ENCODE results near the gene FAM181B. TPM values are rescaled to one million over a fixed set of nuclear protein-coding genes. Genes with fewer than 3 reads are reported as not detected.

FAM181B gene, protein sequence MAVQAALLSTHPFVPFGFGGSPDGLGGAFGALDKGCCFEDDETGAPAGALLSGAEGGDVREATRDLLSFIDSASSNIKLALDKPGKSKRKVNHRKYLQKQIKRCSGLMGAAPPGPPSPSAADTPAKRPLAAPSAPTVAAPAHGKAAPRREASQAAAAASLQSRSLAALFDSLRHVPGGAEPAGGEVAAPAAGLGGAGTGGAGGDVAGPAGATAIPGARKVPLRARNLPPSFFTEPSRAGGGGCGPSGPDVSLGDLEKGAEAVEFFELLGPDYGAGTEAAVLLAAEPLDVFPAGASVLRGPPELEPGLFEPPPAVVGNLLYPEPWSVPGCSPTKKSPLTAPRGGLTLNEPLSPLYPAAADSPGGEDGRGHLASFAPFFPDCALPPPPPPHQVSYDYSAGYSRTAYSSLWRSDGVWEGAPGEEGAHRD
- polyA plus RNA-seq (2013, experiment 1 of 4): 3.5 TPM
- 3.7 TPM for polyA plus RNA-seq (2013, experiment 2 of 4)
- polyA plus RNA-seq (2013, experiment 3 of 4): 3.9 TPM
- 4.1 TPM for polyA plus RNA-seq (2013, experiment 4 of 4)

DNA sequence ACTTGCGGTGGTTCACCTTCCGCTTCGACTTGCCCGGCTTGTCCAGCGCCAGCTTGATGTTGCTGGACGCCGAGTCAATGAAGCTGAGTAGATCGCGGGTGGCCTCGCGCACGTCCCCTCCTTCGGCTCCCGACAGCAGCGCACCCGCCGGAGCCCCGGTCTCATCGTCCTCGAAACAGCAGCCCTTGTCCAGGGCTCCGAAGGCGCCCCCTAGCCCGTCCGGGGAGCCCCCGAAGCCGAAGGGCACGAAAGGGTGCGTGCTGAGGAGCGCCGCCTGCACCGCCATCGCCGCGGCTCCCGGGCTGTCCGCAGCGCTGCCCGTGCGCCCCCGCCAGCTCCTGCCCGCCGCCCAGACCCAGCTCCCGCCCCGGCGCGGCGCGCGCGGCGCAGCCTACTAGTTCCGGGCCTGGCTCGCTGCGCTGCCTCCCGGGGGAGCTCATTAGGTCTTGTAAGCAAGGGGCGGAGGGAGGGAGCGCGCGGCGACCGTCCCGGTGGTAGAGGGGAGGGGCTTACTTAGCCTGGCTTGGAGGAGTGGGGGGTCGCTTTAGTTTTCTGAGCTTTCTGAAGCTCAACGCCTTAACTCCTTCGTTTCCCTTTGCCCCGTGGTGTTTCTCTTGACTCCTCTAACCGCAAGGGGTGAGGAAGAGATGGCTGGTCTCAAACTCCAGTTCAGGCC, at the start of gene FAM181B:
Gene FAM181B, minus strand, starts transcription at position 421 of the 676 bp plus-strand sequence. Its CDS starts 135 bp downstream, at position 286.
- 1% methylated on average over 67 of the region's 67 CpGs for WGBS, 2 experiments
- Histone ChIP-seq H3K27me3 (ENCODE audit: control insufficient read depth, insufficient read depth, low read length, poor library complexity, severe bottlenecking) (peaks cover 66% of the 10 kb centered on the region), H3K9me3 (ENCODE audit: control insufficient read depth, low read length) (no peaks in the 10 kb centered on the region), H3K4me1 (ENCODE audit: control insufficient read depth, insufficient read depth, low read length) (peaks cover 20% of the 10 kb centered on the region), H3K4me3 (ENCODE audit: insufficient read depth, low read depth, low read length) (peak within 1 kb of the TSS; percentile 56), H3K36me3 (ENCODE audit: control insufficient read depth, insufficient read depth, low read length) (no peaks in the 10 kb centered on the region), H3K27ac (ENCODE audit: insufficient read depth, low read depth, low read length, poor library complexity, severe bottlenecking) (no peak within 1 kb of the TSS)

DNA sequence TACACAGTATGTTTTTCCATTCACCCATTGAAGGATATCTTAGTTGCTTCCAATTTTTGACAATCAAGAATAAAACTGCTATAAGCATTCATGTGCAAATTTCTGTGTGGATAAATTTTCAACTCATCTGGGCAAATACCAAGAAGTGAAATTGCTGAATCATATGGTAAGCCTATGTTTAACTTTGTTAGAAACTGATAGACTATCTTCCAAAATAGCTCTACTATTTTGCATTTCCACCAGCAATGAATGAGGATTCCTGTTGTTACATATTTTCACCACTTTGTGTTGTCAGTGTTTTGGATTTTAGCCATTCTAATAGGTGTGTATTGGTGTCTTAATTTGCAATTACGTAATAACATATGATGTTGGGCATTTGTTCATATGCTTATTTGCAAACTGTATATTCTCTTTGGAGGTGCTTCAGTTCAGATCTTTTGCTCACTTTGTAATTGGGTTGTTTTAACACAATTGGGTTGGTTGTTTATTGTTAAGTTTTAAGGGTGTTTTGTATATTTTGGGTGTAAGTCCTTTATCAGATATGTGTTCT, 49.2 kb upstream of the FAM181B start:
- no peaks in the 10 kb centered on the region for H3K36me3 ChIP-seq (ENCODE audit: control insufficient read depth, insufficient read depth, low read length)
- 100% methylated on average over 1 of the region's 1 CpG for WGBS, 2 experiments
- no peak overlapping the region for H3K27ac ChIP-seq (ENCODE audit: insufficient read depth, low read depth, low read length, poor library complexity, severe bottlenecking)
- H3K27me3 ChIP-seq (ENCODE audit: control insufficient read depth, insufficient read depth, low read length, poor library complexity, severe bottlenecking): no peaks in the 10 kb centered on the region
- H3K4me3 ChIP-seq (ENCODE audit: insufficient read depth, low read depth, low read length): no peak overlapping the region
- no peaks in the 10 kb centered on the region for H3K4me1 ChIP-seq (ENCODE audit: control insufficient read depth, insufficient read depth, low read length)
- no peaks in the 10 kb centered on the region for H3K9me3 ChIP-seq (ENCODE audit: control insufficient read depth, low read length)

DNA sequence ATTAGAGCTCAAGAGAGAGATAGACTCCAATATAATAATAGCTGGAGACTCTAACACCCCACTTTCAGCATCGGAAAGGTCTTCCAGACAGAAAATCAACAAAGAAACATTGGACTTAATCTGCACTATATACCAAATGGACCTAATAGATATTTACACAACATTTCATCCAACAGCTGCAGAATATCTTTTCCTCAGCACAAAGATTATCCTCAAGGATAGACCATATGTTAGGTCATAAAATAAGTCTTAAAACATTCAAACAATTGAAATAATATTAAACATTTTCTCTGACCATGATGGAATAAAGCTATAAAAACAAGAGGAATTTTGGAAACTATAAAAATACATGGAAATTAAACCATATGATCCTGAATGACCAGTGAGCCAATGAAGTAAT, 45.1 kb upstream of the FAM181B start:
- no peaks in the 10 kb centered on the region for H3K27me3 ChIP-seq (ENCODE audit: control insufficient read depth, insufficient read depth, low read length, poor library complexity, severe bottlenecking)
- WGBS, 2 experiments: 93% methylated on average over 1 of the region's 1 CpG
- H3K4me3 ChIP-seq (ENCODE audit: insufficient read depth, low read depth, low read length): no peak overlapping the region

DNA sequence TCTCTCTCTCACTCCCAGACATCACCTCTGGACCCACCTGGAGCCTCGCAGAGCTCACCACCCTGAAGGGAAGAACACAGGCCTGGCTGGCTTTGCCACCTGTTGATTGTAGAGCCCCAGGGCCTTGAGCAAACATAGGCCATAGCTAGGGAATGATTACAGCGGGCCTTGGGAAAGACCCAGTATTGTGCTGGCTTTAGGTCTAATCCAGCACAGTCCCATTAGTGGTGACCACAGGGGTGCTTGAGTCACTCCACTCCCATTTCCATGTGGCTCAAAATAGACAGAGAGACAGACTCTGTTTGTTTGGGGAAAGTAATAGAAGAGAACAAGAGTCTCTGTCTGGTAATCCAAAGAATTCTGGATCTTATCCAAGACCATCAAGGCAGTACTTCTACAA, 42.7 kb upstream of the FAM181B start:
- H3K27me3 ChIP-seq (ENCODE audit: control insufficient read depth, insufficient read depth, low read length, poor library complexity, severe bottlenecking): no peaks in the 10 kb centered on the region
- H3K4me3 ChIP-seq (ENCODE audit: insufficient read depth, low read depth, low read length): no peak overlapping the region
- H3K27ac ChIP-seq (ENCODE audit: insufficient read depth, low read depth, low read length, poor library complexity, severe bottlenecking): no peak overlapping the region
- H3K9me3 ChIP-seq (ENCODE audit: control insufficient read depth, low read length): no peaks in the 10 kb centered on the region
- no peaks in the 10 kb centered on the region for H3K36me3 ChIP-seq (ENCODE audit: control insufficient read depth, insufficient read depth, low read length)
- whole genome bisulfite sequencing, 2 experiments: 81 to 92% methylated on average over 2 of the region's 2 CpGs
- no peaks in the 10 kb centered on the region for H3K4me1 ChIP-seq (ENCODE audit: control insufficient read depth, insufficient read depth, low read length)

More for the DNA sequence above, 45.1 kb upstream of the FAM181B start:
- H3K27ac ChIP-seq (ENCODE audit: insufficient read depth, low read depth, low read length, poor library complexity, severe bottlenecking): no peak overlapping the region
- no peaks in the 10 kb centered on the region for H3K36me3 ChIP-seq (ENCODE audit: control insufficient read depth, insufficient read depth, low read length)
- no peaks in the 10 kb centered on the region for H3K9me3 ChIP-seq (ENCODE audit: control insufficient read depth, low read length)
- H3K4me1 ChIP-seq (ENCODE audit: control insufficient read depth, insufficient read depth, low read length): no peaks in the 10 kb centered on the region

DNA sequence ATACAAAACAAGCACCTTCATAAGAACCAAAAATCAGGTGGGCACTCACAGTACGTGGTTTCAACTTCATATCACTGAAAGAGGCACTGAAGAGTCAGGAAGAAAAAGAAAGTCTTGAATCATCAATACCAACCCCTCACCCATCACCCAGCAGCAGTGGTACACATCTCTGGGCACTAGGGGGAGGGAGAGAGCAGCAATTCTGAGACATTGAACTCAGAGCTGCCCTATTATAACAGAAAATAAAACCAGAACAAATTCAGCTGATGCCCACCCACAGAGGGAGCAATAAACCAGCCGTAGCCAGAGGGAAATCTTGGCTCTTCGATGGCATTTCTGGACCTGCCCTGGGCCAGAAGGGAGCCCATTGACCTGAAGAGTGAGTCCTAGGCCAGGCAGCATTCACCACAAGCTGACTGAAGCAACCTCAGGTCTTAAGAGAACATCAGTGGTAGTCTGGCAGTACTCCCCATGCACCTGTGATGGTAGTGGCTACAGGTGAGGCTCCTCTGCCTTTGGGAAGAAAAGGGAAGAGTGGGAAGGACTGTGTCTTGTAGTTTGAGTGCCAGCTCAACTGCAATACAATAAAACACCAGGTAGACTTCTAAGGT, 42.2 kb upstream of the FAM181B start:
- Histone ChIP-seq H3K36me3 (ENCODE audit: control insufficient read depth, insufficient read depth, low read length) (no peaks in the 10 kb centered on the region), H3K9me3 (ENCODE audit: control insufficient read depth, low read length) (no peaks in the 10 kb centered on the region), H3K4me3 (ENCODE audit: insufficient read depth, low read depth, low read length) (no peak overlapping the region), H3K27me3 (ENCODE audit: control insufficient read depth, insufficient read depth, low read length, poor library complexity, severe bottlenecking) (no peaks in the 10 kb centered on the region), H3K4me1 (ENCODE audit: control insufficient read depth, insufficient read depth, low read length) (no peaks in the 10 kb centered on the region), H3K27ac (ENCODE audit: insufficient read depth, low read depth, low read length, poor library complexity, severe bottlenecking) (no peak overlapping the region)
- WGBS, 2 experiments: 36 to 37% methylated on average over 3 of the region's 3 CpGs

DNA sequence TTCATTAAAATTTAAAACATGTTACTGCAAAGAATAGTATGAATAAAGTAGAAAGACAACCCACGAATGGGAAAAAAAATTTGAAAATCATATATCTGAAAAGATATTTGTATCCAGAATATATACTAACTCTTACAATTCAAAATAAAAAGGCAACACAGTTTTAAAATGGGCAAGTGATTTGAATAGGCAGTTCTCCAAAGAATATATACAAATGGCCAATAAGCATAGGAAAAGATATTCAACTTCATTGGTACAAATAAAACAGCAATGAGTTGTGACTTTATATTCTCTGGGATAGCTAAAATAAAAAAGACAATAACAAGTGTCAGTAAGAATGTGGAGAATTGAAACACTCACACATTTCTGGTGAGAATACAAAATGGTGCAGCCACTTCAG, 41.6 kb upstream of the FAM181B start:
- Histone ChIP-seq H3K4me1 (ENCODE audit: control insufficient read depth, insufficient read depth, low read length) (no peaks in the 10 kb centered on the region), H3K27me3 (ENCODE audit: control insufficient read depth, insufficient read depth, low read length, poor library complexity, severe bottlenecking) (no peaks in the 10 kb centered on the region), H3K36me3 (ENCODE audit: control insufficient read depth, insufficient read depth, low read length) (no peaks in the 10 kb centered on the region), H3K27ac (ENCODE audit: insufficient read depth, low read depth, low read length, poor library complexity, severe bottlenecking) (no peak overlapping the region), H3K4me3 (ENCODE audit: insufficient read depth, low read depth, low read length) (no peak overlapping the region), H3K9me3 (ENCODE audit: control insufficient read depth, low read length) (no peaks in the 10 kb centered on the region)
- WGBS, 2 experiments: no CpG with 5 or more reads among the region's 1 CpG

DNA sequence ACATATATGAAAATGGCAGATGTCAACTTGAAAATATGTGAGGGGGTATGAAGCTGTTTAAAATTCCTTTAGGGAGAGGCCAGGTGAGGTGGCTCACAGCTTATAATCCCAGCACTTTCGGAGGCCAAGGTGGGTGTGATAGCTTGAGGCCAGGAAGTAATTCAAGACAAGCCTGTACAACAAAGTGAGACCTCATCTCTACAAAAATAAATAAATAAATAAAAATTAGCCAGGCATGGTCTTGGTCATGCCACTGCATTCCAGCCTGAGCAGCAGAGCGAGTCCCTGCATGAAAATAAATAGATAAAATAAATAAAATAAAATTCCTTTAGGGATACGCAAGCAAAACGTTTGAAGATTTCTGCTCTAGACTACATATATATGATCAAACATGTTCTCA, 38.1 kb upstream of the FAM181B start:
- no peak overlapping the region for H3K4me3 ChIP-seq (ENCODE audit: insufficient read depth, low read depth, low read length)
- no peaks in the 10 kb centered on the region for H3K4me1 ChIP-seq (ENCODE audit: control insufficient read depth, insufficient read depth, low read length)
- no peak overlapping the region for H3K27ac ChIP-seq (ENCODE audit: insufficient read depth, low read depth, low read length, poor library complexity, severe bottlenecking)
- no peaks in the 10 kb centered on the region for H3K9me3 ChIP-seq (ENCODE audit: control insufficient read depth, low read length)
- 93 to 100% methylated on average over 1 to 3 of the region's 4 CpGs for whole genome bisulfite sequencing, 2 experiments
- H3K36me3 ChIP-seq (ENCODE audit: control insufficient read depth, insufficient read depth, low read length): no peaks in the 10 kb centered on the region
- no peaks in the 10 kb centered on the region for H3K27me3 ChIP-seq (ENCODE audit: control insufficient read depth, insufficient read depth, low read length, poor library complexity, severe bottlenecking)

DNA sequence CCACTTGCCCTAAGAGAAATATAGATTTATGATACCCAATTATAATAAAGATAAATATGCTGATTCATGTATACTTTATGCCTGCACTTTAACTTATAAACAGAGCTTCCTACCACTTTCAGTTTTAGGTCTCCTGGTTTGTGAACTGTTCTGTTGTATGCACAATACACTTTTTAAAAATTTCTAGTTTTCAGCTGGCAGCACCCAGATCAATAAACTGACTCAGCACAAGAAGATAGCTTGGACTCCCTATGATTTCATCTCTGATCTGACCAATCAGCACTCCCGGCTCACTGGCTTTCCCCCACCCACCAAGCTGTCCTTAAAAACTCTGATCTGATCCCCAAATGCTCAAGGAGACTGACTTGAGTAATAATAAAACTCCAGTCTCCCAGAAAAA, 33.5 kb upstream of the FAM181B start:
- no peaks in the 10 kb centered on the region for H3K9me3 ChIP-seq (ENCODE audit: control insufficient read depth, low read length)
- 88 to 97% methylated on average over 1 of the region's 1 CpG for WGBS, 2 experiments
- H3K4me3 ChIP-seq (ENCODE audit: insufficient read depth, low read depth, low read length): no peak overlapping the region
- H3K4me1 ChIP-seq (ENCODE audit: control insufficient read depth, insufficient read depth, low read length): no peaks in the 10 kb centered on the region
- H3K36me3 ChIP-seq (ENCODE audit: control insufficient read depth, insufficient read depth, low read length): no peaks in the 10 kb centered on the region
- H3K27me3 ChIP-seq (ENCODE audit: control insufficient read depth, insufficient read depth, low read length, poor library complexity, severe bottlenecking): no peaks in the 10 kb centered on the region
- no peak overlapping the region for H3K27ac ChIP-seq (ENCODE audit: insufficient read depth, low read depth, low read length, poor library complexity, severe bottlenecking)

DNA sequence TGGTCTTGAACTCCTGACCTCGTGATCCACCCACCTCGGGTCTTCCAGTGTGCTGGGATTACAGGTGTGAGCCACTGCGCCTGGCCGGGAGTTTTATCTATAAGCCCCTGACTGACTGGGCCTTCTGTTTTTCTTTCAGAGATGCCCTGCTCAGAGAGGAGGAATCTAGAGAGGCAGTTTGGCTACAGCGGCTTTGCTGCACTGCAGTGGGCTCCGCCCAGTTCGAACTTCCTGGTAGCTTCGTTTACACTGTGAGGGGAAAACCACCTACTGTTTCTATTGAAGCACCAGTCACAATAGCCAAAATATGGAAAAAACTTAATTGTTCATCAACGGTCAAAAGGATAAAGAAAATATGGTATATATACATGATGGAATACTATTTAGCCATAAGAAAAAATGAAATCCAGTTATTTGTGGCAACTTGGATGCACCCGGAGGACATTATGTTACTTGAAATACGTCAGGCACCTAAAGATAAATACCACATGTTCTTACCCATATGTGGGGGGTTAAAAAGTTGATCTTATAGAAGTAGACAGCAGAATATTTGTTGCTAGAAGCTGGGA, 31.9 kb upstream of the FAM181B start:
- no peaks in the 10 kb centered on the region for H3K27me3 ChIP-seq (ENCODE audit: control insufficient read depth, insufficient read depth, low read length, poor library complexity, severe bottlenecking)
- H3K4me3 ChIP-seq (ENCODE audit: insufficient read depth, low read depth, low read length): no peak overlapping the region
- no peaks in the 10 kb centered on the region for H3K36me3 ChIP-seq (ENCODE audit: control insufficient read depth, insufficient read depth, low read length)
- WGBS, 2 experiments: 68 to 79% methylated on average over 9 to 11 of the region's 11 CpGs
- no peaks in the 10 kb centered on the region for H3K9me3 ChIP-seq (ENCODE audit: control insufficient read depth, low read length)
- H3K4me1 ChIP-seq (ENCODE audit: control insufficient read depth, insufficient read depth, low read length): no peaks in the 10 kb centered on the region
- no peak overlapping the region for H3K27ac ChIP-seq (ENCODE audit: insufficient read depth, low read depth, low read length, poor library complexity, severe bottlenecking)
